ENCODE measurements around the gene DCP2. TPM values are rescaled to one million over a fixed set of nuclear protein-coding genes. Genes with fewer than 3 reads are reported as not detected.

DCP2 gene
- total and polyA plus RNA-seq, 3 donors from 2014 or later: 19.8 to 36.8 (median 32.4) TPM

DNA sequence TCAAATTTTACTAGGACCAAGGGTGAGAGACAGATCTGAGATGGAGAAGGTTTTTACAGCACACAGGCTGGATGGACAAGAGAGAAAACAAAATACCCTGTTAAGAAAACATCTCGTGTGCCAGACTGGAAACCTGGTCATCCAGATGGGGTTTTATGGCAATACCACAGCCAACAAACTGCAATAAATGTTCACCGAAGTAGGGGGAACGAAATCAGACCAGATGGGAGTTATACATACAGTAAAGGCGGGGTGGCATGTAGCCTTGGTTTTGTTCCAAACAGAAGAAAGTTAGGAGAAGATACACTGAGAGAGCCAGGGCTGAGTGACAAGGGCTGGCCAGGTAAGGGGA, 63.3 kb downstream of the DCP2 start:
- no peak for DNase-seq
- TF ChIP-seq POLR2A (IDR thresholded peaks at IDR 0.05): no peak
- Histone ChIP-seq H3K4me3 (no peak overlapping the region), H3K27me3 (no peaks in the 10 kb centered on the region), H3K36me3 (ENCODE audit: low read depth, missing control alignments) (no peaks in the 10 kb centered on the region), H3K9me3 (no peaks in the 10 kb centered on the region), H3K4me1 (no peaks in the 10 kb centered on the region), H3K27ac (no peak overlapping the region)
- WGBS, 2 donors: 88 to 91% methylated on average over 4 of the region's 4 CpGs
- intact Hi-C loops (cut with DNase I; ENCODE audit: low total_unique reads): no loop called here

DNA sequence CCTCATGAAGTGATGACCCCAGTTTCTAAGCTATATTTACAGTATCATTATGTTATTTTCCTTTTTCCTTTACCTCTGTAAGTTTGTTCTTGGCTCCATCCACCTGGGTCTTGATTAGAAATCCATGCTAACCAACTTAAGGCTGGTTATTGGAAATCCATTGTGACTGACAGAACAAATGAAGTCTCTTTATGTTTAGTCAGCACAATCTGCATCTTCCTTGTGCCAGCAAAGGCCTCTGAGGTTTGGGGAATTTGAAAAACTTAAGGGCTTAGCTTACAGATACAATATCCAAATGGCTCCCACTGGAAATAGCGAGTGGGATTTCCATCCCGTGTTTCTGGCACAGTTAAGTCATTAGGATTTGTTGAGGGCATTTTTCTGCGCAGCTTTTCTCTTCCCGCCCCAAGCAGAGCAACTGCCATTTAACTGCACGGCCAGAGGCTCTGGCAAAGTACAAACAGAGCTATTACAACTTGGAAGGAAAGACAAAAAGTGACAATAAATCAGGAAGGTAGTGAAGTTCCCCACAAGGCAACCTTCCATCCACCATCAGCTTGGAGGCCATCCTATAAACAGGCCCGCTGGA, 64.2 kb downstream of the DCP2 start:
- no peaks in the 10 kb centered on the region for H3K36me3 ChIP-seq (ENCODE audit: low read depth, missing control alignments)
- H3K4me3 ChIP-seq: no peak overlapping the region
- H3K9me3 ChIP-seq: no peaks in the 10 kb centered on the region
- no peak overlapping the region for H3K27ac ChIP-seq
- no peaks in the 10 kb centered on the region for H3K4me1 ChIP-seq
- no peak for DNase-seq
- intact Hi-C loops (cut with DNase I; ENCODE audit: low total_unique reads): no loop called here
- no peaks in the 10 kb centered on the region for H3K27me3 ChIP-seq
- no peak for TF ChIP-seq POLR2A (IDR thresholded peaks at IDR 0.05)
- TF ChIP-seq, protein P1, sequence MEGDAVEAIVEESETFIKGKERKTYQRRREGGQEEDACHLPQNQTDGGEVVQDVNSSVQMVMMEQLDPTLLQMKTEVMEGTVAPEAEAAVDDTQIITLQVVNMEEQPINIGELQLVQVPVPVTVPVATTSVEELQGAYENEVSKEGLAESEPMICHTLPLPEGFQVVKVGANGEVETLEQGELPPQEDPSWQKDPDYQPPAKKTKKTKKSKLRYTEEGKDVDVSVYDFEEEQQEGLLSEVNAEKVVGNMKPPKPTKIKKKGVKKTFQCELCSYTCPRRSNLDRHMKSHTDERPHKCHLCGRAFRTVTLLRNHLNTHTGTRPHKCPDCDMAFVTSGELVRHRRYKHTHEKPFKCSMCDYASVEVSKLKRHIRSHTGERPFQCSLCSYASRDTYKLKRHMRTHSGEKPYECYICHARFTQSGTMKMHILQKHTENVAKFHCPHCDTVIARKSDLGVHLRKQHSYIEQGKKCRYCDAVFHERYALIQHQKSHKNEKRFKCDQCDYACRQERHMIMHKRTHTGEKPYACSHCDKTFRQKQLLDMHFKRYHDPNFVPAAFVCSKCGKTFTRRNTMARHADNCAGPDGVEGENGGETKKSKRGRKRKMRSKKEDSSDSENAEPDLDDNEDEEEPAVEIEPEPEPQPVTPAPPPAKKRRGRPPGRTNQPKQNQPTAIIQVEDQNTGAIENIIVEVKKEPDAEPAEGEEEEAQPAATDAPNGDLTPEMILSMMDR (IDR thresholded peaks at IDR 0.05): no peak
- 91 to 97% methylated on average over 6 of the region's 6 CpGs for WGBS, 2 donors

DNA sequence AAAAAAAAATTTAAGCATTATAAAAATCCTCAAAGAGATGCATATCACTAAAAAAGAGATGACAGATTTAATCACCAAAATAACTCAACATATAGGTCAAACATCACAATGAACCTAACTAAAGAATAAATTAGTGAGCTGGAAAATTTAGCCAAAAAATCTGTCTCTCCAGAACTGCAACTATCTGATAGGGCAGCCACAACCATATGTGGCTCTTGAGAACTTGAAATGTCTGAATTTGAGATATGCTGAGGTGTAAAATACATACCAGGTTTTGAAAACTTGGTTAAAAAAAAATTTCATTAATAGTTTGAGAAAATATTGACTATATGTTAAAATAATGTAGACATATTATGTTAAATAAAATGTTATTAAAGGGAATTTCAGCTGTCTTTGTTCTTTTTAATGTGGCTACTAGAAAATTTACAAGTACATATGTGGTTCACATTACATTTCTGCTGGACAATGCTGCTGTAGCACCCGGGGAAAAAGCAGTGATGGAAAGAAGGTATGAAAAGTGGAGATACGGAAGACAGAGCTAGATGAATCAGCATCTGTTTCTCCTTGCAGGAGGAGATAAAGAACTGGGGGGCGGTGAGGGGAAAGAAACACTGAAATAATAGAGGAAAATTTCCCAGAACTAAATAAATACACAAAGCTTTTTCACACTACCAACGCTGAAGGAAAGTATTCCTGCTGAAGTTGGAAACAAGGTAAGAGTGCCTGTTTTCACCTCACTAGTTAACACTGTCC, 66.1 kb downstream of the DCP2 start:
- Histone ChIP-seq H3K9me3 (no peaks in the 10 kb centered on the region), H3K4me1 (peaks cover 2% of the 10 kb centered on the region), H3K4me3 (no peak overlapping the region), H3K27me3 (no peaks in the 10 kb centered on the region), H3K36me3 (ENCODE audit: low read depth, missing control alignments) (no peaks in the 10 kb centered on the region), H3K27ac (no peak overlapping the region)
- TF ChIP-seq, protein P1 (IDR thresholded peaks at IDR 0.05): no peak
- TF ChIP-seq POLR2A (IDR thresholded peaks at IDR 0.05): no peak
- WGBS, 2 donors: 47 to 57% methylated on average over 4 of the region's 4 CpGs
- intact Hi-C loops (cut with DNase I; ENCODE audit: low total_unique reads): no loop called here
- DNase-seq: no peak

- Histone ChIP-seq H3K27me3 (no peaks in the 10 kb centered on the region), H3K27ac (no peak overlapping the region), H3K4me3 (no peak overlapping the region), H3K36me3 (ENCODE audit: low read depth, missing control alignments) (no peaks in the 10 kb centered on the region), H3K9me3 (no peaks in the 10 kb centered on the region), H3K4me1 (peaks cover 5% of the 10 kb centered on the region)
- DNase-seq: peak; percentile 52
- WGBS, 2 donors: 71 to 72% methylated on average over 5 to 16 of the region's 16 CpGs
- intact Hi-C loops (cut with DNase I; ENCODE audit: low total_unique reads): no loop called here
- TF ChIP-seq POLR2A (IDR thresholded peaks at IDR 0.05): no peak
- TF ChIP-seq, protein P1 (IDR thresholded peaks at IDR 0.05): no peak
Observed at GRCh38 chr5:113043491-113043931, 66.9 kb downstream of the DCP2 start.

- H3K36me3 ChIP-seq (ENCODE audit: low read depth, missing control alignments): no peaks in the 10 kb centered on the region
- H3K4me3 ChIP-seq: no peak overlapping the region
Observed at GRCh38 chr5:113044776-113045465, 68.3 kb downstream of the DCP2 start.

More at GRCh38 chr5:113044776-113045465, 68.3 kb downstream of the DCP2 start:
- Histone ChIP-seq H3K4me1 (peaks cover 5% of the 10 kb centered on the region), H3K27ac (no peak overlapping the region), H3K27me3 (no peaks in the 10 kb centered on the region), H3K9me3 (no peaks in the 10 kb centered on the region)
- WGBS, 2 donors: 77 to 83% methylated on average over 11 of the region's 11 CpGs
- no peak for DNase-seq
- intact Hi-C loops (cut with DNase I; ENCODE audit: low total_unique reads): no loop called here
- TF ChIP-seq, protein P1 (IDR thresholded peaks at IDR 0.05): no peak
- no peak for TF ChIP-seq POLR2A (IDR thresholded peaks at IDR 0.05)
